Transverse colon (tissue), 4 donors: Measurements from ENCODE around the gene RIMS3.

Experiments
- CTCF ChIP-seq, 5 experiments: fragments of 200-600 bp in 3 of 5; fragments of 450-650 bp in 2 of 5; sonication (generic) in 3 of 5; IDR thresholded peaks; 1 replicate in 2 of 5; 2 replicates in 3 of 5; pipeline ENCODE4 v1.5.1; 2016 to 2017; ENCODE audit warnings: antibody characterized with exemption in 5 of 5, inconsistent platforms in 3 of 5, mild to moderate bottlenecking in 2 of 5, moderate library complexity in 1 of 5
- EP300 ChIP-seq: sonication (generic); formaldehyde crosslinking; IDR thresholded peaks from one replicate; pipeline ENCODE4 v1.6.1; 2017; ENCODE audit warnings: antibody characterized with exemption, low read depth
- POLR2AphosphoS5 ChIP-seq, 3 donors: sonication (generic); formaldehyde crosslinking; IDR thresholded peaks; one replicate each; pipeline ENCODE4 v1.6.1; 2016; ENCODE audit warnings: antibody characterized with exemption in 3 of 3

GRCh38 chr1:40633931-40634376, 31.5 kb downstream of the RIMS3 start:
- no peak for TF ChIP-seq CTCF (IDR thresholded peaks at IDR 0.05)
- TF ChIP-seq EP300: no peak
- TF ChIP-seq POLR2AphosphoS5 (IDR thresholded peaks at IDR 0.05): no peak
